ENCODE data around the gene NAA20.

Gene NAA20

DNA sequence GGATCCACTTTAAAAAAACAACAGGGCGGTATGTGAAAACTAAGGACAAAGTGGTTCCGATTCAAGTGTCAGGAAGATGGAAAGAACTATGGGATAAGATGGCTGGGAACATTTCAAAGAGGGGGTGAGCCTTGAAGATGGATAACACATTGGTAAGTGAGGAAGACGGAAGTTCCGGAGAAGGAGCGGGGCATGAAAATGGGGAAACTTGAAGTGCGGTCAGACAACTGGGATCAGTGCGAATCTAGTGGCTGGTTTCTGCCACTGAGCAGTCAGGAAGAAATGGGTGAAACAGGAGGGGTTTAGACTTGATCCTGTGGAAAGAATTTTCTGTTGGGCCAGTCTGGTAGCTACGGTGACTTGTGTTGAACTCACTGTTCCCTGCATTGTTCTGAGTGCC lies 1.2 kb downstream of the NAA20 start:
- Mint-ChIP-seq H3K27ac (peak overlapping the region; percentile 94), H3K36me3 (peaks cover 4% of the 10 kb centered on the region), H3K27me3 (no peaks in the 10 kb centered on the region), H3K9me3 (no peaks in the 10 kb centered on the region), H3K4me3 (peak overlapping the region; percentile 91), H3K4me1 (peaks cover 29% of the 10 kb centered on the region)
- ATAC-seq (ENCODE audit: low read depth) (no peak), DNase-seq (ENCODE audit: low spot score in 2 of 2) (no peak)

DNA sequence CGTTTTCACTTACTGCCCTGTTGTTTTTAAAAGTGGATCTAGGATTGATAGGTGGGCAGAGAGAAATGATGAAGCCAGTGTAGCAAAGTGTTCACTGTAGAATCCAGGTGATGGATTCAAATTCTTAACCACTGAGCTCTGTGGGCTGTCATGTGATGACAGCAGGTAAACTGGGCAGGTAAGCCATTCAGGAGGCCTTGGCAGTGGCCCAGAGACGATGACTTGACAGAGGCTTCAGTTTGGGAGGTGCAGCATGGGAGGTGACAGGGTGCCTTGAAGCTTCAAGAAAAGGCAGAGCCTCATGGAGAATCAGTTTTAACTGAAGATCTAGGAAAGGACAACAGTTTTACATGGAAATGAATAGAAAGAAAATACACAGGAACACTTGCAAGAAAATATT lies 2.0 kb downstream of the NAA20 start:
- DNase-seq (ENCODE audit: low spot score in 2 of 2) (no peak), ATAC-seq (ENCODE audit: low read depth) (no peak)
- Mint-ChIP-seq H3K9me3 (no peaks in the 10 kb centered on the region), H3K4me1 (peaks cover 29% of the 10 kb centered on the region), H3K36me3 (peaks cover 7% of the 10 kb centered on the region), H3K27me3 (no peaks in the 10 kb centered on the region), H3K4me3 (peak overlapping the region; percentile 6), H3K27ac (peak overlapping the region; percentile 94)

- Mint-ChIP-seq H3K27me3 (no peaks in the 10 kb centered on the region), H3K27ac (peak overlapping the region; percentile 63), H3K4me3 (no peak overlapping the region), H3K4me1 (peaks cover 29% of the 10 kb centered on the region), H3K36me3 (peaks cover 7% of the 10 kb centered on the region), H3K9me3 (no peaks in the 10 kb centered on the region)
- no peak for ATAC-seq (ENCODE audit: low read depth)
- no peak for DNase-seq (ENCODE audit: low spot score in 2 of 2)
These were observed 3.7 kb downstream of the NAA20 start for GRCh38 chr20:20020908-20021307.

DNA sequence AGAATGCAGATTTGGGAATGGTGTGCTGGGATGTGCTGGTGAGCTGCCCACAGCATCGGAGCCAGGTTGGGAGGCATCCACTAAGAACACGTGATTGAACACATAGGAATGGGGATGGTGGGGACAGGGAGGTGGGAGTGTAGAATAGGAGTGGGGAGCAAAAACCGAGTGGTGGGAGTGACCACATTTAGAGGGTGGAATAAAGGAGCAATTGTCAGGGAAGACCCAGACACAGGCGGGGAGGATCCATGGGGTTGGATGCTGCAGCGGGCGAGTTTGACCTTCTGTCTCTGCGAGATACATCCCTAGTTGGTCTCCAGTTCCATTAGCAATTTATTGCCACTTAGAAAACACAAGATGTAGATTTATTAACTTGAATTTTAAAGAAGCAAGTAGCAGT lies 4.7 kb downstream of the NAA20 start:
- Mint-ChIP-seq H3K4me1 (peaks cover 29% of the 10 kb centered on the region), H3K27me3 (no peaks in the 10 kb centered on the region), H3K27ac (peak overlapping the region; percentile 3), H3K9me3 (no peaks in the 10 kb centered on the region), H3K4me3 (no peak overlapping the region), H3K36me3 (peaks cover 10% of the 10 kb centered on the region)
- DNase-seq (ENCODE audit: low spot score in 2 of 2) = no peak
- ATAC-seq (ENCODE audit: low read depth) = no peak

DNA sequence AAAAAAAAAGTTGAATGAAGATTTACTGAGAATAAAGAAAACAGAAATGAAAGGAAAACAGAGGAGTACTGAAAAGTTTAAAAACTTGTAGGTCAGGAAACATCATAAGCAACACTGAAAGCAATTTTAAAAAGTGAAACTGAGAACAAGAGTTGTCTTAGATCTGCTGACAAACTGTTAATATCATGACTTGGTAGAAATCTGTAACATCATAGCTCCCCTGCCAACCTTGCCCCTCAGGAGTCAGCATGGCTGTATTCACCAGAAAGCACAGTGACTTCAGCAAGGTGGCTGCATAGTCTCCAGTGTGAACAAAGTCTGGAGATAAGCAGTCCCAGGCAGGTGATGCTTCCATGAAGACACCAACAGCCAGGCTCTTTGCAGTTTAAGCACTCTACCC lies 5.3 kb downstream of the NAA20 start:
- DNase-seq (ENCODE audit: low spot score in 2 of 2) (no peak), ATAC-seq (ENCODE audit: low read depth) (no peak)
- Mint-ChIP-seq H3K27me3 (no peaks in the 10 kb centered on the region), H3K36me3 (peaks cover 12% of the 10 kb centered on the region), H3K4me1 (peaks cover 29% of the 10 kb centered on the region), H3K4me3 (no peak overlapping the region), H3K27ac (no peak overlapping the region), H3K9me3 (no peaks in the 10 kb centered on the region)

- ATAC-seq (ENCODE audit: low read depth) (no peak), DNase-seq (ENCODE audit: low spot score in 2 of 2) (no peak)
- Mint-ChIP-seq H3K27ac (peak overlapping the region; percentile 70), H3K4me1 (peaks cover 22% of the 10 kb centered on the region), H3K27me3 (no peaks in the 10 kb centered on the region), H3K36me3 (peaks cover 10% of the 10 kb centered on the region), H3K4me3 (no peak overlapping the region), H3K9me3 (no peaks in the 10 kb centered on the region)
These were observed 6.2 kb downstream of the NAA20 start for GRCh38 chr20:20023395-20023794.

DNA sequence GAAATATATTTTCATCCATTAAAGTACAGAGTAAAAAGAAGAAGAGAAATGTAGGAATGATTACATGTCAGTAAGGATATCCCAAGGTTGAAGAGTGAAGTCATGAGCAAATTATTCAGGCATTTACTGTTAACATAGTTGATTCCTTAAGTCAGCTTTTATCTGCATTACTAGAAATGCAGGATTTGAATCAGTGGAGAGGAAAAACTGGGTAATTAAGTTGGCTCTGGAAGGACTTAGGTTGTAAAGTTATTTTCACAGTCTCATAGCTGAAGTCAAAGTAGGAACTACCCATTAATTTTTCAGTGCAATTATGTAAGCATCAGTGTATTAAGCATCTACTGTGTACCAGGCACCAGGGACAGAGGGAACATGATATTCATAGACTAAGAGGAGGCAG lies 7.8 kb downstream of the NAA20 start:
- ATAC-seq (ENCODE audit: low read depth) = no peak
- Mint-ChIP-seq H3K4me1 (peaks cover 17% of the 10 kb centered on the region), H3K4me3 (no peak overlapping the region), H3K27me3 (no peaks in the 10 kb centered on the region), H3K27ac (peak overlapping the region; percentile 82), H3K9me3 (no peaks in the 10 kb centered on the region), H3K36me3 (peaks cover 12% of the 10 kb centered on the region)
- no peak for DNase-seq (ENCODE audit: low spot score in 2 of 2)

GRCh38 chr20:20027284-20027683 lies 10.1 kb downstream of the NAA20 start:
- H3K27me3 Mint-ChIP-seq = no peaks in the 10 kb centered on the region
- H3K4me3 Mint-ChIP-seq = no peak overlapping the region
- H3K9me3 Mint-ChIP-seq = no peaks in the 10 kb centered on the region
- no peaks in the 10 kb centered on the region for H3K4me1 Mint-ChIP-seq
- H3K27ac Mint-ChIP-seq = peak overlapping the region; percentile 72
- ATAC-seq (ENCODE audit: low read depth) (no peak), DNase-seq (ENCODE audit: low spot score in 2 of 2) (no peak)
- H3K36me3 Mint-ChIP-seq = peaks cover 15% of the 10 kb centered on the region

- Mint-ChIP-seq H3K27ac (peak overlapping the region; percentile 35), H3K9me3 (no peaks in the 10 kb centered on the region), H3K4me3 (no peak overlapping the region), H3K27me3 (no peaks in the 10 kb centered on the region), H3K4me1 (peaks cover 1% of the 10 kb centered on the region), H3K36me3 (peaks cover 20% of the 10 kb centered on the region)
- ATAC-seq (ENCODE audit: low read depth) (no peak), DNase-seq (ENCODE audit: low spot score in 2 of 2) (no peak)
These were observed 14.6 kb downstream of the NAA20 start for GRCh38 chr20:20031790-20032189.

- ATAC-seq (ENCODE audit: low read depth) (no peak), DNase-seq (ENCODE audit: low spot score in 2 of 2) (no peak)
- Mint-ChIP-seq H3K4me1 (peaks cover 3% of the 10 kb centered on the region), H3K27ac (no peak overlapping the region), H3K27me3 (no peaks in the 10 kb centered on the region), H3K9me3 (no peaks in the 10 kb centered on the region), H3K4me3 (no peak overlapping the region), H3K36me3 (peaks cover 27% of the 10 kb centered on the region)
These were observed 17.3 kb downstream of the NAA20 start for GRCh38 chr20:20034486-20034885.

- Mint-ChIP-seq H3K27ac (peak overlapping the region; percentile 26), H3K27me3 (no peaks in the 10 kb centered on the region), H3K36me3 (peaks cover 28% of the 10 kb centered on the region), H3K4me3 (no peak overlapping the region), H3K9me3 (no peaks in the 10 kb centered on the region), H3K4me1 (peaks cover 3% of the 10 kb centered on the region)
- DNase-seq (ENCODE audit: low spot score in 2 of 2) (no peak), ATAC-seq (ENCODE audit: low read depth) (no peak)
These were observed 19.6 kb downstream of the NAA20 start for GRCh38 chr20:20036756-20037155.

DNA sequence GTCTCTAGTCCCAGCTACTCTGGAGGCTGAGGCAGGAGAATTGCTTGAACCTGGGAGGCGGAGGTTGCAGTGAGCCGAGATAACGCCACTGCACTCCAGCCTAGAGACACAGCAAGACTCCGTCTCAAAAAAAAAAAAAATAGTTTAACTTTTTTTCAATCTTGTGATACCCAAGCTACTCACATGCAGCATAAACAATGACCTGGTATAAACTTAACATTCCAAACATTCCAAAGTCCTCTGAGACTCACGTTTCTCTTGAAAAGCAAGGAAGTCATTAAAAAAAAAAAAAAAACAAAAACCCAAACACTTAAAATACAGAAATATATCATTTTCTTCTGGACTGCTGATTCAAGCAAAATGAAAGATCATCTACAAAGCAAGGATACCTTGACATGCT lies 20.8 kb downstream of the NAA20 start:
- Mint-ChIP-seq H3K27me3 (no peaks in the 10 kb centered on the region), H3K4me1 (peaks cover 3% of the 10 kb centered on the region), H3K9me3 (no peaks in the 10 kb centered on the region), H3K4me3 (no peak overlapping the region), H3K36me3 (peaks cover 28% of the 10 kb centered on the region), H3K27ac (no peak overlapping the region)
- ATAC-seq (ENCODE audit: low read depth) (no peak), DNase-seq (ENCODE audit: low spot score in 2 of 2) (no peak)

DNA sequence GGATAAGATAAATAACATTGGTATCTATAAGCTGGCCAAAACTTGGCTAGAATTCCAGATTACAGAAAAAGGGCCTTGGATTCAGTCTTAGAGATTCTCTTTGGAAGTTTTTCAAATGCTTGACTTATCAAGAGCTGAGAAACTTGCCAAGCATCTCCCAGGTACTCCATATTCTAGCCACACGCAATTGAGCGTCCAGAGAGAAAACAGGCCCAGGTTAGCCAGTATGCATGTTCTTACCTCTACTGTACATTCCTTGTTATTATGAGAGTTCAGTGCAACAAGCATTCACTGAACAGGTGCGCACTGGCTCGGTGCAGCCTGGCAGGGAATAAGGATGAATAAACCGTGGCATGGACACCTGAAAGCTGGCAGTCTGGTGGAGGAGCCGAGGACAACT lies 21.4 kb downstream of the NAA20 start:
- no peak for DNase-seq (ENCODE audit: low spot score in 2 of 2)
- Mint-ChIP-seq H3K36me3 (peaks cover 28% of the 10 kb centered on the region), H3K27ac (no peak overlapping the region), H3K9me3 (no peaks in the 10 kb centered on the region), H3K4me1 (peaks cover 3% of the 10 kb centered on the region), H3K4me3 (no peak overlapping the region), H3K27me3 (no peaks in the 10 kb centered on the region)
- ATAC-seq (ENCODE audit: low read depth) = no peak

- Mint-ChIP-seq H3K4me3 (no peak overlapping the region), H3K4me1 (peaks cover 3% of the 10 kb centered on the region), H3K36me3 (peaks cover 32% of the 10 kb centered on the region), H3K9me3 (no peaks in the 10 kb centered on the region), H3K27me3 (no peaks in the 10 kb centered on the region), H3K27ac (no peak overlapping the region)
- DNase-seq (ENCODE audit: low spot score in 2 of 2) (no peak), ATAC-seq (ENCODE audit: low read depth) (no peak)
These were observed 22.7 kb downstream of the NAA20 start for GRCh38 chr20:20039752-20040387.

- Mint-ChIP-seq H3K4me1 (peaks cover 8% of the 10 kb centered on the region), H3K27ac (peak overlapping the region; percentile 98), H3K27me3 (no peaks in the 10 kb centered on the region), H3K36me3 (peaks cover 18% of the 10 kb centered on the region), H3K9me3 (no peaks in the 10 kb centered on the region), H3K4me3 (peak overlapping the region; percentile 90)
- DNase-seq (ENCODE audit: low spot score in 2 of 2) (no peak), ATAC-seq (ENCODE audit: low read depth) (peak; percentile 6)
These were observed 34.6 kb downstream of the NAA20 start for GRCh38 chr20:20051767-20052073.
